ENCODE measurements around the gene OOSP3. TPM values are rescaled to one million over a fixed set of nuclear protein-coding genes. Genes with fewer than 3 reads are reported as not detected.

Gene OOSP3
- total and polyA plus RNA-seq, 2 donors (not counting 1 experiment from before 2014, with no cell fraction given) = not detected

- POLR2A ChIA-PET = no interaction called here
- H4K20me1 ChIP-seq (ENCODE audit: control insufficient read depth, insufficient read depth, low read length, poor library complexity, severe bottlenecking) = no peaks in the 10 kb centered on the region
- no peaks in the 10 kb centered on the region for H3K4me1 ChIP-seq (ENCODE audit: control insufficient read depth in 2 of 2, insufficient read depth in 2 of 2, low read length in 2 of 2)
- H3K79me2 ChIP-seq (ENCODE audit: control insufficient read depth, insufficient read depth, low read length) = no peaks in the 10 kb centered on the region
- intact Hi-C loops (cut with micrococcal nuclease) = no loop called here
- no peak overlapping the region for H3K4me3 Mint-ChIP-seq
- no peaks in the 10 kb centered on the region for H3K36me3 ChIP-seq (replicated peaks in 1 of 2; ENCODE audit: control extremely low read depth in 1 of 2, control insufficient read depth in 1 of 2, extremely low read depth in 1 of 2, insufficient read depth in 2 of 2, low read length in 1 of 2)
- H3K9me3 ChIP-seq (ENCODE audit: control extremely low read depth in 1 of 3, control insufficient read depth in 2 of 3, insufficient read depth in 1 of 3, low read length in 2 of 3) = peaks cover 0 to 5% (median 2%) of the 10 kb centered on the region in 3 donors
- H3K4me3 ChIP-seq (ENCODE audit: control extremely low read depth in 1 of 5, extremely low read depth in 1 of 5, insufficient read depth in 1 of 5, low read depth in 2 of 5, low read length in 4 of 5) = no peak overlapping the region
- no peak overlapping the region for H3K4me2 ChIP-seq (replicated peaks; ENCODE audit: low read depth, low read length, poor library complexity, severe bottlenecking)
- H3K27ac Mint-ChIP-seq = no peak overlapping the region
- ATAC-seq (ENCODE audit: low read depth) (no peak), DNase-seq (no peak)
- 99% methylated on average over 30 of the region's 31 CpGs for WGBS (ENCODE audit: insufficient coverage)
- no peak overlapping the region for H3K9ac ChIP-seq (ENCODE audit: low read length)
- CTCF ChIA-PET = interaction anchor here (0.6 kb wide), 1 partner anchor 739 kb away, joined by 3 read pairs; no protein-coding TSS in a partner anchor
- H2AFZ ChIP-seq (ENCODE audit: insufficient read depth, low read depth, low read length, poor library complexity, severe bottlenecking) = no peak overlapping the region
- no peaks in the 10 kb centered on the region for H3K9me3 Mint-ChIP-seq (ENCODE audit: insufficient read depth)
- H3K4me1 Mint-ChIP-seq = no peaks in the 10 kb centered on the region
- H3K27me3 ChIP-seq (replicated peaks in 1 of 4; ENCODE audit: control extremely low read depth in 1 of 4, control insufficient read depth in 3 of 4, insufficient read depth in 4 of 4, low read length in 3 of 4) = peaks cover 0 to 3% (median 0%) of the 10 kb centered on the region in 4 experiments
- peaks cover 22% of the 10 kb centered on the region for H3K27me3 Mint-ChIP-seq
- H3K27ac ChIP-seq (ENCODE audit: low read length in 2 of 2) = no peak overlapping the region
- TF ChIP-seq CTCF (IDR thresholded peaks at IDR 0.05) (no peak), EZH2 (IDR thresholded peaks at IDR 0.05; ENCODE audit: borderline replicate concordance, insufficient read depth, low read depth, low read length, poor library complexity, severe bottlenecking) (no peak)
These were observed 19.5 kb downstream of the OOSP3 start for GRCh38 chr11:59898046-59898445.

- Histone ChIP-seq H3K4me2 (replicated peaks; ENCODE audit: low read depth, low read length, poor library complexity, severe bottlenecking) (no peak overlapping the region), H3K27ac (ENCODE audit: low read length in 2 of 2) (no peak overlapping the region), H3K4me3 (ENCODE audit: control extremely low read depth in 1 of 5, extremely low read depth in 1 of 5, insufficient read depth in 1 of 5, low read depth in 2 of 5, low read length in 4 of 5) (no peak overlapping the region), H3K27me3 (replicated peaks in 1 of 4; ENCODE audit: control extremely low read depth in 1 of 4, control insufficient read depth in 3 of 4, insufficient read depth in 4 of 4, low read length in 3 of 4) (peaks cover 0 to 3% (median 0%) of the 10 kb centered on the region in 4 experiments), H3K9ac (ENCODE audit: low read length) (no peak overlapping the region), H3K4me1 (ENCODE audit: control insufficient read depth in 2 of 2, insufficient read depth in 2 of 2, low read length in 2 of 2) (no peaks in the 10 kb centered on the region), H3K9me3 (ENCODE audit: control extremely low read depth in 1 of 3, control insufficient read depth in 2 of 3, insufficient read depth in 1 of 3, low read length in 2 of 3) (peaks cover 0 to 5% (median 4%) of the 10 kb centered on the region in 3 donors), H4K20me1 (ENCODE audit: control insufficient read depth, insufficient read depth, low read length, poor library complexity, severe bottlenecking) (no peaks in the 10 kb centered on the region), H2AFZ (ENCODE audit: insufficient read depth, low read depth, low read length, poor library complexity, severe bottlenecking) (no peak overlapping the region), H3K79me2 (ENCODE audit: control insufficient read depth, insufficient read depth, low read length) (no peaks in the 10 kb centered on the region), H3K36me3 (replicated peaks in 1 of 2; ENCODE audit: control extremely low read depth in 1 of 2, control insufficient read depth in 1 of 2, extremely low read depth in 1 of 2, insufficient read depth in 2 of 2, low read length in 1 of 2) (no peaks in the 10 kb centered on the region)
- 91% methylated on average over 5 of the region's 7 CpGs for WGBS (ENCODE audit: insufficient coverage)
- TF ChIP-seq EZH2 (IDR thresholded peaks at IDR 0.05; ENCODE audit: borderline replicate concordance, insufficient read depth, low read depth, low read length, poor library complexity, severe bottlenecking) (no peak), CTCF (IDR thresholded peaks at IDR 0.05) (no peak)
- CTCF ChIA-PET = no interaction called here
- intact Hi-C loops (cut with micrococcal nuclease) = no loop called here
- ATAC-seq (ENCODE audit: low read depth) (no peak), DNase-seq (no peak)
- no peaks in the 10 kb centered on the region for H3K4me1 Mint-ChIP-seq
- H3K27ac Mint-ChIP-seq = no peak overlapping the region
- no peaks in the 10 kb centered on the region for H3K9me3 Mint-ChIP-seq (ENCODE audit: insufficient read depth)
- peaks cover 18% of the 10 kb centered on the region for H3K27me3 Mint-ChIP-seq
- POLR2A ChIA-PET = no interaction called here
- H3K4me3 Mint-ChIP-seq = no peak overlapping the region
These were observed 20.1 kb downstream of the OOSP3 start for GRCh38 chr11:59898650-59899049.

Data from B cell (primary cell).